ENCODE measurements around the gene LRFN4. TPM values are rescaled to one million over a fixed set of nuclear protein-coding genes. Genes with fewer than 3 reads are reported as not detected.

Gene LRFN4
- total RNA-seq, 1 donor from 2014 or later: 12.0 TPM

- Histone ChIP-seq H3K27ac (ENCODE audit: low read depth, low read length) (no peak overlapping the region), H3K36me3 (ENCODE audit: control insufficient read depth in 3 of 3, insufficient read depth in 3 of 3, low read length in 3 of 3) (no peaks in the 10 kb centered on the region), H3K4me3 (ENCODE audit: low read length in 3 of 3) (no peak overlapping the region), H3K27me3 (ENCODE audit: control insufficient read depth in 3 of 3, insufficient read depth in 3 of 3, low read length in 3 of 3) (no peaks in the 10 kb centered on the region), H3K4me1 (ENCODE audit: control insufficient read depth in 3 of 3, insufficient read depth in 3 of 3, low read length in 3 of 3) (peaks cover 25 to 54% (median 51%) of the 10 kb centered on the region in 3 donors), H3K9me3 (ENCODE audit: control insufficient read depth in 3 of 3, low read length in 3 of 3) (no peaks in the 10 kb centered on the region), H3K9ac (ENCODE audit: low read depth in 1 of 3, low read length in 3 of 3) (peak overlapping the region in 1 of 3 donors; percentile 62)
Measured at GRCh38 chr11:66880496-66881450, 23.9 kb downstream of the LRFN4 start.

- no peaks in the 10 kb centered on the region for H3K36me3 ChIP-seq (ENCODE audit: control insufficient read depth in 3 of 3, insufficient read depth in 3 of 3, low read length in 3 of 3)
- H3K27me3 ChIP-seq (ENCODE audit: control insufficient read depth in 3 of 3, insufficient read depth in 3 of 3, low read length in 3 of 3): no peaks in the 10 kb centered on the region
- H3K27ac ChIP-seq (ENCODE audit: low read depth, low read length): no peak overlapping the region
- H3K4me3 ChIP-seq (ENCODE audit: low read length in 3 of 3): no peak overlapping the region
- H3K9me3 ChIP-seq (ENCODE audit: control insufficient read depth in 3 of 3, low read length in 3 of 3): no peaks in the 10 kb centered on the region
- H3K9ac ChIP-seq (ENCODE audit: low read depth in 1 of 3, low read length in 3 of 3): peak overlapping the region in 1 of 3 donors; percentile 62
- peaks cover 24 to 51% (median 44%) of the 10 kb centered on the region in 3 donors for H3K4me1 ChIP-seq (ENCODE audit: control insufficient read depth in 3 of 3, insufficient read depth in 3 of 3, low read length in 3 of 3)
Measured at GRCh38 chr11:66881451-66881835, 24.6 kb downstream of the LRFN4 start.

GRCh38 chr11:66881927-66882452 lies 25.1 kb downstream of the LRFN4 start:
- Histone ChIP-seq H3K9ac (ENCODE audit: low read depth in 1 of 3, low read length in 3 of 3) (peak overlapping the region in 1 of 3 donors; percentile 62), H3K27me3 (ENCODE audit: control insufficient read depth in 3 of 3, insufficient read depth in 3 of 3, low read length in 3 of 3) (no peaks in the 10 kb centered on the region), H3K9me3 (ENCODE audit: control insufficient read depth in 3 of 3, low read length in 3 of 3) (no peaks in the 10 kb centered on the region), H3K36me3 (ENCODE audit: control insufficient read depth in 3 of 3, insufficient read depth in 3 of 3, low read length in 3 of 3) (no peaks in the 10 kb centered on the region), H3K4me3 (ENCODE audit: low read length in 3 of 3) (no peak overlapping the region), H3K27ac (ENCODE audit: low read depth, low read length) (no peak overlapping the region), H3K4me1 (ENCODE audit: control insufficient read depth in 3 of 3, insufficient read depth in 3 of 3, low read length in 3 of 3) (peaks cover 27 to 51% (median 44%) of the 10 kb centered on the region in 3 donors)

- H3K9me3 ChIP-seq (ENCODE audit: control insufficient read depth in 3 of 3, low read length in 3 of 3): no peaks in the 10 kb centered on the region
- H3K36me3 ChIP-seq (ENCODE audit: control insufficient read depth in 3 of 3, insufficient read depth in 3 of 3, low read length in 3 of 3): no peaks in the 10 kb centered on the region
- H3K27ac ChIP-seq (ENCODE audit: low read depth, low read length): no peak overlapping the region
- no peaks in the 10 kb centered on the region for H3K27me3 ChIP-seq (ENCODE audit: control insufficient read depth in 3 of 3, insufficient read depth in 3 of 3, low read length in 3 of 3)
- H3K9ac ChIP-seq (ENCODE audit: low read depth in 1 of 3, low read length in 3 of 3): peak overlapping the region in 2 of 3 donors; percentile 34 to 69
- peaks cover 28 to 51% (median 45%) of the 10 kb centered on the region in 3 donors for H3K4me1 ChIP-seq (ENCODE audit: control insufficient read depth in 3 of 3, insufficient read depth in 3 of 3, low read length in 3 of 3)
- peak overlapping the region in 2 of 3 donors; percentile 56 to 64 for H3K4me3 ChIP-seq (ENCODE audit: low read length in 3 of 3)
Measured at GRCh38 chr11:66882561-66883015, 25.7 kb downstream of the LRFN4 start.

- Histone ChIP-seq H3K27ac (ENCODE audit: low read depth, low read length) (no peak overlapping the region), H3K27me3 (ENCODE audit: control insufficient read depth in 3 of 3, insufficient read depth in 3 of 3, low read length in 3 of 3) (no peaks in the 10 kb centered on the region), H3K9ac (ENCODE audit: low read depth in 1 of 3, low read length in 3 of 3) (peak overlapping the region in 2 of 3 donors; percentile 34 to 69), H3K4me1 (ENCODE audit: control insufficient read depth in 3 of 3, insufficient read depth in 3 of 3, low read length in 3 of 3) (peaks cover 28 to 51% (median 45%) of the 10 kb centered on the region in 3 donors), H3K4me3 (ENCODE audit: low read length in 3 of 3) (peak overlapping the region in 2 of 3 donors; percentile 56 to 64), H3K36me3 (ENCODE audit: control insufficient read depth in 3 of 3, insufficient read depth in 3 of 3, low read length in 3 of 3) (no peaks in the 10 kb centered on the region), H3K9me3 (ENCODE audit: control insufficient read depth in 3 of 3, low read length in 3 of 3) (no peaks in the 10 kb centered on the region)
Measured at GRCh38 chr11:66883016-66883965, 26.4 kb downstream of the LRFN4 start.

- H3K9ac ChIP-seq (ENCODE audit: low read depth in 1 of 3, low read length in 3 of 3): no peak overlapping the region
Measured at GRCh38 chr11:66884443-66884842, 27.6 kb downstream of the LRFN4 start.

GRCh38 chr11:66885469-66885868 lies 28.6 kb downstream of the LRFN4 start:
- Histone ChIP-seq H3K27me3 (ENCODE audit: control insufficient read depth in 3 of 3, insufficient read depth in 3 of 3, low read length in 3 of 3) (no peaks in the 10 kb centered on the region), H3K4me1 (ENCODE audit: control insufficient read depth in 3 of 3, insufficient read depth in 3 of 3, low read length in 3 of 3) (peaks cover 25 to 46% (median 44%) of the 10 kb centered on the region in 3 donors), H3K9ac (ENCODE audit: low read depth in 1 of 3, low read length in 3 of 3) (no peak overlapping the region), H3K4me3 (ENCODE audit: low read length in 3 of 3) (no peak overlapping the region), H3K27ac (ENCODE audit: low read depth, low read length) (no peak overlapping the region), H3K9me3 (ENCODE audit: control insufficient read depth in 3 of 3, low read length in 3 of 3) (no peaks in the 10 kb centered on the region), H3K36me3 (ENCODE audit: control insufficient read depth in 3 of 3, insufficient read depth in 3 of 3, low read length in 3 of 3) (no peaks in the 10 kb centered on the region)

More at GRCh38 chr11:66884443-66884842, 27.6 kb downstream of the LRFN4 start:
- Histone ChIP-seq H3K36me3 (ENCODE audit: control insufficient read depth in 3 of 3, insufficient read depth in 3 of 3, low read length in 3 of 3) (no peaks in the 10 kb centered on the region), H3K27ac (ENCODE audit: low read depth, low read length) (no peak overlapping the region), H3K27me3 (ENCODE audit: control insufficient read depth in 3 of 3, insufficient read depth in 3 of 3, low read length in 3 of 3) (no peaks in the 10 kb centered on the region), H3K9me3 (ENCODE audit: control insufficient read depth in 3 of 3, low read length in 3 of 3) (no peaks in the 10 kb centered on the region), H3K4me3 (ENCODE audit: low read length in 3 of 3) (no peak overlapping the region), H3K4me1 (ENCODE audit: control insufficient read depth in 3 of 3, insufficient read depth in 3 of 3, low read length in 3 of 3) (peaks cover 28 to 45% (median 45%) of the 10 kb centered on the region in 3 donors)

- H3K36me3 ChIP-seq (ENCODE audit: control insufficient read depth in 3 of 3, insufficient read depth in 3 of 3, low read length in 3 of 3): no peaks in the 10 kb centered on the region
- H3K27ac ChIP-seq (ENCODE audit: low read depth, low read length): no peak overlapping the region
- no peaks in the 10 kb centered on the region for H3K27me3 ChIP-seq (ENCODE audit: control insufficient read depth in 3 of 3, insufficient read depth in 3 of 3, low read length in 3 of 3)
- no peak overlapping the region for H3K4me3 ChIP-seq (ENCODE audit: low read length in 3 of 3)
- no peaks in the 10 kb centered on the region for H3K9me3 ChIP-seq (ENCODE audit: control insufficient read depth in 3 of 3, low read length in 3 of 3)
- no peak overlapping the region for H3K9ac ChIP-seq (ENCODE audit: low read depth in 1 of 3, low read length in 3 of 3)
- H3K4me1 ChIP-seq (ENCODE audit: control insufficient read depth in 3 of 3, insufficient read depth in 3 of 3, low read length in 3 of 3): peaks cover 19 to 41% (median 39%) of the 10 kb centered on the region in 3 donors
Measured at GRCh38 chr11:66885950-66886440, 29.1 kb downstream of the LRFN4 start.

- Histone ChIP-seq H3K36me3 (ENCODE audit: control insufficient read depth in 3 of 3, insufficient read depth in 3 of 3, low read length in 3 of 3) (no peaks in the 10 kb centered on the region), H3K4me1 (ENCODE audit: control insufficient read depth in 3 of 3, insufficient read depth in 3 of 3, low read length in 3 of 3) (peaks cover 17 to 35% (median 32%) of the 10 kb centered on the region in 3 donors), H3K9ac (ENCODE audit: low read depth in 1 of 3, low read length in 3 of 3) (no peak overlapping the region), H3K4me3 (ENCODE audit: low read length in 3 of 3) (peak overlapping the region in 1 of 3 donors; percentile 23), H3K9me3 (ENCODE audit: control insufficient read depth in 3 of 3, low read length in 3 of 3) (no peaks in the 10 kb centered on the region), H3K27me3 (ENCODE audit: control insufficient read depth in 3 of 3, insufficient read depth in 3 of 3, low read length in 3 of 3) (no peaks in the 10 kb centered on the region), H3K27ac (ENCODE audit: low read depth, low read length) (no peak overlapping the region)
Measured at GRCh38 chr11:66886671-66887221, 29.9 kb downstream of the LRFN4 start.
